ENCODE results near the gene EFCAB5.

- TF ChIP-seq CTCF (IDR thresholded peaks at IDR 0.05; ENCODE audit: insufficient read depth, low read depth, low read length) = no peak
- no peak for TF ChIP-seq EZH2 (IDR thresholded peaks at IDR 0.05; ENCODE audit: insufficient read depth, low read length)
Observed at GRCh38 chr17:30005709-30006320, 64.4 kb downstream of the EFCAB5 start.

Data from astrocyte (in vitro differentiated cells and primary cell).